Measurements from ENCODE around the gene MEF2B. TPM values are rescaled to one million over a fixed set of nuclear protein-coding genes. Genes with fewer than 3 reads are reported as not detected.
"Not testable (repeated sequence)": the region's sequence is repeated elsewhere in the genome, so short reads cannot be mapped to it uniquely, and the experiment has no call there.

The MEF2B gene
- total and polyA plus RNA-seq, 12 donors, result 0.42 to 6.0 (median 1.4) TPM; not detected in 4

DNA sequence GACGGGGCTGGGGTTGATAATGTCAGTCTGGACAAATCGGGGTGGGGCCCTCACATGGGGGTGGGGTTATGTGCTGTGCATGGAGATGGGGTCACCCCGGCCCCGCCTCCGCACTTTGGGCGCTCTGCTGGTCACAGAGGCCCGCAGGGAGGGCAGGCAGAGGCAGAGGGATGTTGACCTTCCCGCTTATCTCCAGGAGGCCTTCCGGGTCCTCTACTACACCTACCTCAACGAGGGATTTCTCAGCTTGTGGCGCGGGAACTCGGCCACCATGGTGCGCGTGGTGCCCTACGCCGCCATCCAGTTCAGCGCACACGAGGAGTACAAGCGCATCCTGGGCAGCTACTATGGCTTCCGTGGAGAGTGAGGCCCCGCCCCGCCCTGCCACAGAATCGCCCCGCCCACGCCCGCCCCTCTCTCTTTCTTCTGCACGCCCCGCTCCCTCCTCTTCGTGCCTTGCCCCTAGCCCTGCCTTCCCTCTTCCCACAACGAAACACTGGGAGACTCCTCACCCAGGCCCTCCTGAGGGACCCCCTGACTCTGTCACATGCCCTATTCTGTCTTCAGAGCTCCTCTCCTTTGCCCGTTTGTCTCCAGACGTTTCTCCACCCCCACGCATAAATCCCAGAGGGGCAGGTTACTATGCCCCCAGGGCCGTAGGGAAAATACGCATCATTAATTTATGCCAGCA lies 64.6 kb downstream of the MEF2B start:
- peak overlapping the region in 2 of 4 donors; percentile 34 to 50 for H3K4me3 ChIP-seq
- H3K4me1 ChIP-seq (replicated peaks in 1 of 2), result peaks cover 7 to 16% of the 10 kb centered on the region in 2 donors
- H3K9me3 ChIP-seq (replicated peaks in 1 of 3), result no peaks in the 10 kb centered on the region
- H3K36me3 ChIP-seq (replicated peaks in 1 of 2), result no peaks in the 10 kb centered on the region
- H3K27ac ChIP-seq, result peak overlapping the region in 2 of 5 donors; percentile 62 to 78
- 10 to 21% (median 11%) methylated on average over 7 to 36 of the region's 36 CpGs for WGBS, 4 donors
- peak; percentile 68 to 86 (median 78) for DNase-seq
- intact Hi-C loops (cut with DNase I), result no loop called here
- TF ChIP-seq, protein P1, sequence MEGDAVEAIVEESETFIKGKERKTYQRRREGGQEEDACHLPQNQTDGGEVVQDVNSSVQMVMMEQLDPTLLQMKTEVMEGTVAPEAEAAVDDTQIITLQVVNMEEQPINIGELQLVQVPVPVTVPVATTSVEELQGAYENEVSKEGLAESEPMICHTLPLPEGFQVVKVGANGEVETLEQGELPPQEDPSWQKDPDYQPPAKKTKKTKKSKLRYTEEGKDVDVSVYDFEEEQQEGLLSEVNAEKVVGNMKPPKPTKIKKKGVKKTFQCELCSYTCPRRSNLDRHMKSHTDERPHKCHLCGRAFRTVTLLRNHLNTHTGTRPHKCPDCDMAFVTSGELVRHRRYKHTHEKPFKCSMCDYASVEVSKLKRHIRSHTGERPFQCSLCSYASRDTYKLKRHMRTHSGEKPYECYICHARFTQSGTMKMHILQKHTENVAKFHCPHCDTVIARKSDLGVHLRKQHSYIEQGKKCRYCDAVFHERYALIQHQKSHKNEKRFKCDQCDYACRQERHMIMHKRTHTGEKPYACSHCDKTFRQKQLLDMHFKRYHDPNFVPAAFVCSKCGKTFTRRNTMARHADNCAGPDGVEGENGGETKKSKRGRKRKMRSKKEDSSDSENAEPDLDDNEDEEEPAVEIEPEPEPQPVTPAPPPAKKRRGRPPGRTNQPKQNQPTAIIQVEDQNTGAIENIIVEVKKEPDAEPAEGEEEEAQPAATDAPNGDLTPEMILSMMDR (IDR thresholded peaks at IDR 0.05), result no peak
- TF ChIP-seq POLR2A (IDR thresholded peaks at IDR 0.05), result peak in 1 of 2 donors; percentile 20
- no peaks in the 10 kb centered on the region for H3K27me3 ChIP-seq

DNA sequence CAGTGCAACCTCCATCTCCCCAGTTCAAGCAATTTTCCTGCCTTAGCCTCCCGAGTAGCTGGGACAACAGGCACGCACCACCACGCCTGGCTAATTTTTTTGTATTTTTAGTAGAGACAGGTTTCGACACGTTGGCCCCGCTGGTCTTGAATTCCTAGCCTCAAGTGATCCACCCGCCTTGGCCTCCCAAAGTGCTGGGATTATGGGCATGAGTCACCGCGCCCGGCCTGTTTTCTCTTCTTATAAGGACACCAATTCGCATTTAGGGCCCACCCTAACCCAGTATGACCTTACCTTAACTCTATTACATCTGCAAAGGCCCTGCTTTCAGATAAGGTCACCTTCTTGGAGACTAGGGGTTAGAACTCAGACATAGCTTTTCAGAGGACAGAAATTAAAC lies 66.9 kb downstream of the MEF2B start:
- WGBS, 4 donors, result 93 to 98% (median 96%) methylated on average over 11 of the region's 11 CpGs

DNA sequence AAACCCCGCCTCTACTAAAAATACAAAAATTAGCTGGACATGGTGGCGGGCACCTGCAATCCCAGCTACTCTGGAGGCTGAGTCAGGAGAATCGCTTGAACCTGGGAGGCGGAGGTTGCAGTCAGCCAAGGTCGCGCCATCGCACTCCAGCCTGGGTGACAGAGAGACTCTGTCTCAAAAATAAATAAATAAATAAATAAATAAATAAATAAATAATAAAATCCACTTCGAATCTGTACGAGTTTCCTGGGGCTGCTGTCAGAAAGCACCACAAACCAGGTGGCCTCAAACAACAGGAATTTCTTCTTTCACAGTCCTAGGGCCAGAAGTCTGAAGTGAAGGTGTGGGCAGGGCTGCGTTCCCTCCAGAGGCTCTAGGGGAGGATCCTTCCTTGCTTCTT lies 67.5 kb downstream of the MEF2B start:
- H3K27me3 ChIP-seq; intact Hi-C loops (cut with DNase I); H3K4me1 ChIP-seq (replicated peaks in 1 of 2); H3K36me3 ChIP-seq (replicated peaks in 1 of 2); H3K9me3 ChIP-seq (replicated peaks in 1 of 3); DNase-seq; H3K4me3 ChIP-seq; H3K27ac ChIP-seq: not testable (repeated sequence)
- 95 to 98% (median 97%) methylated on average over 10 of the region's 10 CpGs for WGBS, 4 donors

More for the DNA sequence above, 66.9 kb downstream of the MEF2B start:
- intact Hi-C loops (cut with DNase I), result no loop called here
- Histone ChIP-seq H3K27ac (no peak overlapping the region), H3K4me1 (replicated peaks in 1 of 2) (peaks cover 7% of the 10 kb centered on the region in 2 donors), H3K4me3 (no peak overlapping the region), H3K36me3 (replicated peaks in 1 of 2) (no peaks in the 10 kb centered on the region), H3K27me3 (no peaks in the 10 kb centered on the region), H3K9me3 (replicated peaks in 1 of 3) (no peaks in the 10 kb centered on the region)
- no peak for TF ChIP-seq POLR2A (IDR thresholded peaks at IDR 0.05)
- TF ChIP-seq, protein P1 (IDR thresholded peaks at IDR 0.05), result no peak
- DNase-seq, result no peak

DNA sequence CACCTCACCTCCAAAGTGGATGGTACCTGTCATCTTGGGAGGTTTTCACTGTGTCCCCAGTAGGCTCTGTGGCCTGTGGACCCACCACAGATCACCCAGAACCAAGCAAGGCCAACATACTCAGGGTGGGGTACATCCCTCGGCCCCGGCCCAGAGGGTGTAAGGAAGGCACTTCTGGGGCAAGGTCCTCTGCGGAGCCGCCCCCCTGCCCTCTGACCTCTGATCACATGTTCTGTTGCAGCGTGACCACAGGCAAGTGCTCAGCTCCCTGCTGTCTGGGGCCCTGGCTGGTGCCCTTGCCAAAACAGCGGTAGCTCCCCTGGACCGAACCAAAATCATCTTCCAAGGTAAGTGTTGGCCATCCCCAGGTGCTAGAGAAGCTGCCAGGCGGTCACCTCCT lies 68.5 kb downstream of the MEF2B start:
- intact Hi-C loops (cut with DNase I), result no loop called here
- no peak for TF ChIP-seq POLR2A (IDR thresholded peaks at IDR 0.05)
- TF ChIP-seq, protein P1 (IDR thresholded peaks at IDR 0.05), result no peak

More for the DNA sequence above, 68.5 kb downstream of the MEF2B start:
- Histone ChIP-seq H3K9me3 (replicated peaks in 1 of 3) (no peaks in the 10 kb centered on the region), H3K27me3 (no peaks in the 10 kb centered on the region), H3K27ac (no peak overlapping the region), H3K36me3 (replicated peaks in 1 of 2) (no peaks in the 10 kb centered on the region), H3K4me1 (replicated peaks in 1 of 2) (peaks cover 7% of the 10 kb centered on the region in 2 donors), H3K4me3 (no peak overlapping the region)
- DNase-seq, result no peak
- 80 to 95% (median 88%) methylated on average over 6 to 8 of the region's 8 CpGs for WGBS, 4 donors

Data from adrenal gland (tissue), 12 donors.